Ascending aorta (tissue), 2 donors: Measurements from ENCODE around the gene PCDHGC5. TPM values are rescaled to one million over a fixed set of nuclear protein-coding genes. Genes with fewer than 3 reads are reported as not detected.

Experiments
- DNase-seq, 2 donors: peaks; one replicate each; pipeline ENCODE4 v3.0.0-alpha.2; 2019; ENCODE audit warnings: low spot score in 2 of 2
- H3K27ac ChIP-seq, 2 donors: fragments of 200-600 bp; sonication (generic); one replicate each; pipeline ENCODE4 v1.5.1; 2016 to 2017; ENCODE audit warnings: mild to moderate bottlenecking in 1 of 2
- H3K27me3 ChIP-seq: fragments of 200-600 bp; sonication (generic); one replicate; pipeline ENCODE4 v1.5.1; 2017
- H3K36me3 ChIP-seq, 2 donors: fragments of 200-600 bp; sonication (generic); one replicate each; pipeline ENCODE4 v1.5.1; 2016
- H3K4me1 ChIP-seq, 2 donors: fragments of 200-600 bp; sonication (generic); one replicate each; pipeline ENCODE4 v1.5.1; 2016 to 2017; ENCODE audit warnings: mild to moderate bottlenecking in 1 of 2
- H3K4me3 ChIP-seq, 2 donors: fragments of 200-600 bp; sonication (generic); one replicate each; pipeline ENCODE4 v1.5.1; 2016 to 2017; ENCODE audit warnings: mild to moderate bottlenecking in 1 of 2
- H3K9me3 ChIP-seq, 2 donors: fragments of 200-600 bp; sonication (generic); one replicate each; pipeline ENCODE4 v1.5.1; 2016
- intact Hi-C: fragments of 100-400 bp; cut with DNase I; formaldehyde crosslinking; loops from one replicate; pipeline ENCODE4 v1.15.1; 2023
- total RNA-seq: library from RNA; depleted of rRNA; stranded (reverse); fragments of >200 nt; gene quantifications from one replicate; pipeline ENCODE4 v1.1.0, GENCODE V29; 2016
- TF ChIP-seq, protein P1 (sequence below), 3 experiments: fragments of 200-600 bp in 2 of 3; fragments of 450-650 bp in 1 of 3; sonication (generic) in 2 of 3; IDR thresholded peaks; one replicate each; pipeline ENCODE4 v1.5.1; 2016 to 2019; ENCODE audit warnings: antibody characterized with exemption in 3 of 3, mild to moderate bottlenecking in 1 of 3, moderate library complexity in 1 of 3

The PCDHGC5 gene
- total RNA-seq, 1 donor from 2014 or later: 0.11 TPM

DNA sequence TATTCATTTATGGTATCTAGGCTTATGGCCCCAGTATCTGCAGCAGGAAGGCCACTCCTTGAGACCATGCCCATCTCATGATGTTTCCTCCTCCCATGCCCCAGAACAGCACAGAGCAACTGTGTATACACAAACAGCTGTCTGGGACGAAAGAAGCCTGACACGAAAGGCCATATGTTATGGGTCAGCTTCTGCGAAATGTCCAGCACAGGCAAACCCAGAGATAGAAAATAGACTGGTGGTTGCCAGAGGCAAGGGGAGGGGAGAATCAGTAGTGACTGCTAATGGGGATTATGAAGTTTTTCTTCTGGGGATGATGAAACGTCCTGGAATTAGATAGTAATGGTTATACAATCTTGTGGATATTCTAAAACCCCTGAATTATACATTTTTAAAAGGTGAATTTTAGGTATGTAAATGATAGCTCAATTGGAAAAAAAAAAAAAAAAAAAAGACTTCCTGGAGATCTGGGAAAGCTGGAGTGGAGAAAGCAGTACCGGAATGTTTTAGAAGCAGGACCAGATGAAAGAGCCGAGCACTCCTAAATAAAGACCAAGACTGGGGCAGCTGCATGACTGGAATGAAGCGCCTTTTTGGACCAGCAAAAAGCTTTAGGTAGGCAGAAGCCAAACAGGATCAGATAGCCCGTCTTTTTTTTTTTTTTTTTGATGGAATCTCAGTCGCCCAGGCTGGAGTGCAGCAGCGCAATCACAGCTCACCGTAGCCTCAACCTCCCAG is 29.2 kb downstream of the PCDHGC5 start:
- Histone ChIP-seq H3K27me3 (no peaks in the 10 kb centered on the region), H3K9me3 (no peaks in the 10 kb centered on the region), H3K36me3 (peaks cover under 1 to 22% of the 10 kb centered on the region in 2 donors), H3K4me1 (peaks cover 28 to 42% of the 10 kb centered on the region in 2 donors), H3K4me3 (no peak overlapping the region), H3K27ac (peak overlapping the region; percentile 98 to 99)
- intact Hi-C loops: no loop called here
- DNase-seq: no peak
- TF ChIP-seq, protein P1, sequence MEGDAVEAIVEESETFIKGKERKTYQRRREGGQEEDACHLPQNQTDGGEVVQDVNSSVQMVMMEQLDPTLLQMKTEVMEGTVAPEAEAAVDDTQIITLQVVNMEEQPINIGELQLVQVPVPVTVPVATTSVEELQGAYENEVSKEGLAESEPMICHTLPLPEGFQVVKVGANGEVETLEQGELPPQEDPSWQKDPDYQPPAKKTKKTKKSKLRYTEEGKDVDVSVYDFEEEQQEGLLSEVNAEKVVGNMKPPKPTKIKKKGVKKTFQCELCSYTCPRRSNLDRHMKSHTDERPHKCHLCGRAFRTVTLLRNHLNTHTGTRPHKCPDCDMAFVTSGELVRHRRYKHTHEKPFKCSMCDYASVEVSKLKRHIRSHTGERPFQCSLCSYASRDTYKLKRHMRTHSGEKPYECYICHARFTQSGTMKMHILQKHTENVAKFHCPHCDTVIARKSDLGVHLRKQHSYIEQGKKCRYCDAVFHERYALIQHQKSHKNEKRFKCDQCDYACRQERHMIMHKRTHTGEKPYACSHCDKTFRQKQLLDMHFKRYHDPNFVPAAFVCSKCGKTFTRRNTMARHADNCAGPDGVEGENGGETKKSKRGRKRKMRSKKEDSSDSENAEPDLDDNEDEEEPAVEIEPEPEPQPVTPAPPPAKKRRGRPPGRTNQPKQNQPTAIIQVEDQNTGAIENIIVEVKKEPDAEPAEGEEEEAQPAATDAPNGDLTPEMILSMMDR (IDR thresholded peaks at IDR 0.05): no peak

GRCh38 chr5:141518618-141519015 is 29.7 kb downstream of the PCDHGC5 start:
- H3K27ac ChIP-seq: no peak overlapping the region
- H3K4me3 ChIP-seq: no peak overlapping the region
- H3K36me3 ChIP-seq: peaks cover 6 to 22% of the 10 kb centered on the region in 2 donors
- no peaks in the 10 kb centered on the region for H3K27me3 ChIP-seq
- TF ChIP-seq, protein P1 (IDR thresholded peaks at IDR 0.05): no peak
- no peaks in the 10 kb centered on the region for H3K9me3 ChIP-seq
- peak in 1 of 2 donors; percentile 34 for DNase-seq
- peaks cover 28 to 42% of the 10 kb centered on the region in 2 donors for H3K4me1 ChIP-seq
- intact Hi-C loops: no loop called here

- peak in 1 of 2 donors; percentile 45 for DNase-seq
- Histone ChIP-seq H3K4me3 (no peak overlapping the region), H3K27ac (peak overlapping the region; percentile 33 to 61), H3K27me3 (no peaks in the 10 kb centered on the region), H3K36me3 (peaks cover 6 to 27% of the 10 kb centered on the region in 2 donors), H3K9me3 (no peaks in the 10 kb centered on the region), H3K4me1 (peaks cover 24 to 39% of the 10 kb centered on the region in 2 donors)
- intact Hi-C loops: loop anchor here (5.0 to 10.0 kb wide), 2 partner anchors 115 to 198 kb away; partner anchors contain the start of genes PCDHGA9, PCDHGB6 and TAF7
- TF ChIP-seq, protein P1 (IDR thresholded peaks at IDR 0.05): no peak
Observed at GRCh38 chr5:141519605-141520565, 31.0 kb downstream of the PCDHGC5 start.

GRCh38 chr5:141521244-141521781 is 32.4 kb downstream of the PCDHGC5 start:
- Histone ChIP-seq H3K4me1 (peaks cover 12 to 29% of the 10 kb centered on the region in 2 donors), H3K27me3 (no peaks in the 10 kb centered on the region), H3K9me3 (no peaks in the 10 kb centered on the region), H3K4me3 (no peak overlapping the region), H3K36me3 (peaks cover 9 to 31% of the 10 kb centered on the region in 2 donors), H3K27ac (peak overlapping the region; percentile 61 to 73)
- peak in 1 of 2 donors; percentile 68 for DNase-seq
- intact Hi-C loops: loop anchor here (5.0 to 10.0 kb wide), 2 partner anchors 117 to 199 kb away; partner anchors contain the start of genes PCDHGA9, PCDHGB6 and TAF7
- TF ChIP-seq, protein P1 (IDR thresholded peaks at IDR 0.05): no peak

DNA sequence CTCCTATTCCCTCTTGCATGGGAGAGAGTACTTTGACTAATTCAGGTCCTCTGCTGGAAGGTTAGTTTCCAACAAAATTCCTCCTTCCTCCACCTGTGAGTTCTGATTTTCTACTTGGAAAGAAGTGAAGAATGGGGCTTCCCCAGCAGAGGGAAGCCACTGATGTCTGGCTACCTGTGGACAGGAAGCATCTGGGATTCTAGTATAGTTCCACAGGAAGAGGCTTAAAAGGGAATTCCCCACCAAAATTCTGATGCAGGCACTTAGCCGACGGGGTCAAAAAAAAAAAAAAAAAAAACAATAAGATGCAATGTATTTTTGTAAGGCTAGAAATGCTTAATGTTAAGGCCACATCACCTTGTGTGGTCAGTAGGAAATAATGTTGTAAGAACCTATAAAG is 33.4 kb downstream of the PCDHGC5 start:
- no peaks in the 10 kb centered on the region for H3K27me3 ChIP-seq
- H3K27ac ChIP-seq: peak overlapping the region; percentile 61 to 73
- peaks cover 7 to 24% of the 10 kb centered on the region in 2 donors for H3K4me1 ChIP-seq
- no peak for DNase-seq
- intact Hi-C loops: loop anchor here (5.0 to 10.0 kb wide), 2 partner anchors 118 to 200 kb away; partner anchors contain the start of genes PCDHGA9, PCDHGB6 and TAF7
- peaks cover 17 to 37% of the 10 kb centered on the region in 2 donors for H3K36me3 ChIP-seq
- H3K9me3 ChIP-seq: no peaks in the 10 kb centered on the region
- TF ChIP-seq, protein P1 (IDR thresholded peaks at IDR 0.05): no peak
- no peak overlapping the region for H3K4me3 ChIP-seq
